ENCODE results near the gene GOLGA6A.

GRCh38 chr15:74045636-74046274, 36.6 kb downstream of the GOLGA6A start:
- TF ChIP-seq POLR2A (IDR thresholded peaks at IDR 0.05; ENCODE audit: low read length) (no peak), GATA1 (IDR thresholded peaks at IDR 0.05; ENCODE audit: low read depth, low read length) (no peak)

All from erythroblast (primary cell).